Activated CD8-positive, alpha-beta T cell treated with anti-CD3 and anti-CD28 coated beads for 36 hours (primary cell): ENCODE results near the gene KLHL15. TPM values are rescaled to one million over a fixed set of nuclear protein-coding genes. Genes with fewer than 3 reads are reported as not detected.
A peak's percentile ranks its signal among the peaks of the same experiment; 100 is the strongest.

ENCODE experiments used
- ATAC-seq: fragments of 200-7000 bp; cut with Tn5 transposase; one replicate; pipeline ENCODE4 v1.10.0; 2021; ENCODE audit warnings: mild to moderate bottlenecking, moderate library complexity
- CTCF ChIA-PET: fragments of 350-600 bp; sonication (Branson Sonifier 250); formaldehyde crosslinking; loops from one replicate; lab custom pipeline; 2021; ENCODE audit warnings: antibody characterized with exemption; lab: Charles Lee
- POLR2A ChIA-PET: fragments of 350-600 bp; sonication (Branson Sonifier 250); formaldehyde crosslinking; loops from one replicate; lab custom pipeline; 2021; ENCODE audit warnings: antibody characterized with exemption; lab: Charles Lee
- DNase-seq: peaks from one replicate; pipeline ENCODE4 v3.0.0-alpha.2; 2020
- H3K27ac Mint-ChIP-seq: one replicate; pipeline ENCODE4 v1.8.0; 2021; ENCODE audit warnings: mild to moderate bottlenecking, mixed read lengths
- H3K27me3 Mint-ChIP-seq: one replicate; pipeline ENCODE4 v1.8.0; 2021; ENCODE audit warnings: mixed read lengths
- H3K36me3 Mint-ChIP-seq: one replicate; pipeline ENCODE4 v1.8.0; 2021; ENCODE audit warnings: low read depth, mixed read lengths
- H3K4me1 Mint-ChIP-seq: one replicate; pipeline ENCODE4 v1.8.0; 2021; ENCODE audit warnings: low read depth, mixed read lengths
- H3K4me3 Mint-ChIP-seq: one replicate; pipeline ENCODE4 v1.8.0; 2021; ENCODE audit warnings: mild to moderate bottlenecking, moderate library complexity, mixed read lengths
- H3K9me3 Mint-ChIP-seq: one replicate; pipeline ENCODE4 v1.8.0; 2021; ENCODE audit warnings: mixed read lengths
- intact Hi-C: fragments of 100-400 bp; cut with micrococcal nuclease; formaldehyde crosslinking; loops from one replicate; pipeline ENCODE4 v1.10.0; 2022
- total RNA-seq, 2 experiments: library from RNA; stranded (reverse); gene quantifications; one replicate each; pipeline ENCODE4 v1.2.3, GENCODE V29; 2021
- TF ChIP-seq, protein P1 (sequence below): fragments of 200-600 bp; IDR thresholded peaks from one replicate; pipeline ENCODE4 v1.8.0; 2022; ENCODE audit warnings: antibody characterized with exemption, mild to moderate bottlenecking

KLHL15 gene
- total RNA-seq, 2 experiments from 2014 or later = 13.1 to 14.0 TPM

DNA sequence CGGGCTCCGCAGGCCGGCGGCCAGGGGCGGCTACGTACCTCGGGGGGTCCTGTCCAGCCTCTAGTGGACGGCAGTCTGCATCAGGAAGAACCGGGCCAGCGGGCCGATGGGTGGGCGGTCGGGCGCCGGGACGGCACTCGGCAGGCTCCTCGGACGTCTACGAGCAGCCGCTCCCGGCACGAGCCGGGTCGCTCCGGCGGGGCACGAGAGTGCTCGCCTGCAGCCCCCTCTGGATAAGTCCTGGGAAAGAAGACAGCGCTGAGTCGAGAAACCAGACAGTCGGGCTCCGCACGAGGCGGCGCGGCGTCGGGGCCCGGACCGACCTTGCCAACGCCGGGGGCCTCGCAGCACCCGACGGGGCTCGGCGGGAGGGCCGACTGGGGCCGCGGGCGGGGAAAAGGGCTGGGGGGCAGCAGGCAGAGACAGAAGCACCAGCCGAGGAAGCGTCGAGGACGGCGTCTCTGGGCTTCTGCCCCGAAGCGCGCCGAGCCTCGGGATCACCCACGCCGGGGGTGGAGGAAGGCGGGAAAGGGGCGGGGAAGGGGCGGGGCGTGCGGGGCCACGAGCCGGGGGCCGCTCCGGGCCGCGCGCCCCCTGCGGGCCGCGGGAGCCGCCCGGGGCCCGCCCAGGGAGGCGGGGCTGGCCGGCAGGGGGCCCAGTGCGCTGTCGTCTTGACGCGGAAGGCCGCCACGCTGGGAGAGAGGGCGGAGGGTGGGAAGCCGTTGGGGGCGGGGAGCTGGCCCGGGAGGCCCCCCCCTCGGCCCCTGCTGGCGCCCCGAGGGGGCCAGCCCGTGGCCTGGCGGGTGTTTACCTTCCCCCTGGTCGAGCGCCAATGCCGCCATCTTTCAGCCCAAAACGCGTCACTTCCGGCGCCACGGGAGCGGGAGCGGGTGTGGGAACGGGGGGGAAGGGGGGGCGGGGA is 1.9 kb downstream of the KLHL15 start:
- no peaks in the 10 kb centered on the region for H3K9me3 Mint-ChIP-seq
- H3K27me3 Mint-ChIP-seq = no peaks in the 10 kb centered on the region
- H3K4me1 Mint-ChIP-seq = peaks cover 21% of the 10 kb centered on the region
- peak overlapping the region; percentile 82 for H3K4me3 Mint-ChIP-seq
- H3K36me3 Mint-ChIP-seq = peaks cover 14% of the 10 kb centered on the region
- ATAC-seq (peak; percentile 93), DNase-seq (peak; percentile 86)
- ChIA-PET CTCF (interaction anchor here (0.9 to 4.4 kb wide), 5 partner anchors 10 to 124 kb away, joined by 3 to 33 read pairs (median 5); partner anchors contain the start of gene EIF2S3), POLR2A (interaction anchor here (0.6 to 2.7 kb wide), 6 partner anchors 13 to 273 kb away, joined by 3 to 20 read pairs (median 4); partner anchors contain the start of gene EIF2S3)
- H3K27ac Mint-ChIP-seq = peak overlapping the region; percentile 80
- intact Hi-C loops = loop anchor here (5.0 to 10.0 kb wide), 2 partner anchors 73 to 120 kb away; partner anchors contain the start of genes APOO and CXorf58
- TF ChIP-seq, protein P1, sequence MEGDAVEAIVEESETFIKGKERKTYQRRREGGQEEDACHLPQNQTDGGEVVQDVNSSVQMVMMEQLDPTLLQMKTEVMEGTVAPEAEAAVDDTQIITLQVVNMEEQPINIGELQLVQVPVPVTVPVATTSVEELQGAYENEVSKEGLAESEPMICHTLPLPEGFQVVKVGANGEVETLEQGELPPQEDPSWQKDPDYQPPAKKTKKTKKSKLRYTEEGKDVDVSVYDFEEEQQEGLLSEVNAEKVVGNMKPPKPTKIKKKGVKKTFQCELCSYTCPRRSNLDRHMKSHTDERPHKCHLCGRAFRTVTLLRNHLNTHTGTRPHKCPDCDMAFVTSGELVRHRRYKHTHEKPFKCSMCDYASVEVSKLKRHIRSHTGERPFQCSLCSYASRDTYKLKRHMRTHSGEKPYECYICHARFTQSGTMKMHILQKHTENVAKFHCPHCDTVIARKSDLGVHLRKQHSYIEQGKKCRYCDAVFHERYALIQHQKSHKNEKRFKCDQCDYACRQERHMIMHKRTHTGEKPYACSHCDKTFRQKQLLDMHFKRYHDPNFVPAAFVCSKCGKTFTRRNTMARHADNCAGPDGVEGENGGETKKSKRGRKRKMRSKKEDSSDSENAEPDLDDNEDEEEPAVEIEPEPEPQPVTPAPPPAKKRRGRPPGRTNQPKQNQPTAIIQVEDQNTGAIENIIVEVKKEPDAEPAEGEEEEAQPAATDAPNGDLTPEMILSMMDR = no peak

DNA sequence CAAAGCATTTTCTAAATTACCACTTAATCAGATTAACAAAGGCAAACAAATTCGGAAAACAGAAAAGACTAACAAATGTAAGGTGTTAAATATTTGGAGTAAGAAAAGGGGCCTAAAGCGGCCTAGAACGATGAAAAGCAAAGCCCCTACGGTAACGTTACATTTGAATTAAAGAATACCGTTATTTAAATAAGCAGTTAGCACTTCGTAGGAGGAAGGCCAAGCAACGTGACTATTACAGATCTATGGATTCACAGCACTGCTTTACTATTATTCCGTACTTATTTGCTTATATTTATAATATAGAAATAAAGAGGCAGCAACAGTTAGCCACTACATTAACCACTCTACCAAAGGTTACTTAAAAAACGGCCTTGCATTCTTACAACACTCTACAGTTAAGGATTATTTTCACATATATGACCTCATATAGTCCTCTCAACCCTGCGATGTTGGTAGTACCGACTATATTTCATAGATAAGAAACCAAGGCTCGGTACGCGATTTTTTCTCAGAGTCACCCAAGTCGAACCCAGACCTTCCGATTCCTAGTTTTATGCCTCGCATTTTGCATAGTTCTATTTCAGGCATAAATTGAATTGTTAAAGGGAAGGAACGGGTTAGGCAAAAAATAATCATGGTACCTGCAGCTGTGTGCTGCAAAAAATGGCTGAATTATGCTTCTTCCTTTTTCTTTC is 2.9 kb downstream of the KLHL15 start:
- peak overlapping the region; percentile 80 for H3K27ac Mint-ChIP-seq
- H3K9me3 Mint-ChIP-seq = no peaks in the 10 kb centered on the region
- ChIA-PET POLR2A (interaction anchor here (0.6 to 2.7 kb wide), 6 partner anchors 10 to 272 kb away, joined by 3 to 9 read pairs (median 3); no protein-coding TSS in a partner anchor), CTCF (interaction anchor here (1.2 to 4.4 kb wide), 3 partner anchors 9 to 115 kb away, joined by 3 to 33 read pairs (median 4); partner anchors contain the start of gene EIF2S3)
- peak overlapping the region; percentile 82 for H3K4me3 Mint-ChIP-seq
- H3K27me3 Mint-ChIP-seq = no peaks in the 10 kb centered on the region
- H3K4me1 Mint-ChIP-seq = peaks cover 28% of the 10 kb centered on the region
- TF ChIP-seq, protein P1 = no peak
- DNase-seq (no peak), ATAC-seq (no peak)
- peaks cover 17% of the 10 kb centered on the region for H3K36me3 Mint-ChIP-seq
- intact Hi-C loops = loop anchor here (5.0 to 10.0 kb wide), 2 partner anchors 72 to 119 kb away; partner anchors contain the start of genes APOO and CXorf58

DNA sequence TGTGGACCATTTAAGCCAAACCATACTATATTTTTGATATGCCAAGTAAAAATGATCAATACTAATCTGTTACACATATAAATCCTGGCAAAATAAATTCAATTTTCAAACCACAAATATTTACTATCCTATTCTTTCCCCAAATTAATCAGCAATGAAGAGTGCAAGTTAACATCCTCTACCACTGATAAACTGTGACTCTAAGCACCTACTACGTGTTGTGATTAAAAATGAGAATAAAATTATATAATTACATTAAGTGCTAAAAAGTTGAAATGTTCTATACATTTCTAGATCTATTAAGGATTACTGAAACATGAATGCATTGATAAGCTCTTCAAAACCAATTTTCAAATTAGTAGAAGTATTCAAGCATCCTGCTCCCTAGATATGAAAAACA is 3.4 kb downstream of the KLHL15 start:
- TF ChIP-seq, protein P1 = no peak
- H3K4me1 Mint-ChIP-seq = peaks cover 28% of the 10 kb centered on the region

DNA sequence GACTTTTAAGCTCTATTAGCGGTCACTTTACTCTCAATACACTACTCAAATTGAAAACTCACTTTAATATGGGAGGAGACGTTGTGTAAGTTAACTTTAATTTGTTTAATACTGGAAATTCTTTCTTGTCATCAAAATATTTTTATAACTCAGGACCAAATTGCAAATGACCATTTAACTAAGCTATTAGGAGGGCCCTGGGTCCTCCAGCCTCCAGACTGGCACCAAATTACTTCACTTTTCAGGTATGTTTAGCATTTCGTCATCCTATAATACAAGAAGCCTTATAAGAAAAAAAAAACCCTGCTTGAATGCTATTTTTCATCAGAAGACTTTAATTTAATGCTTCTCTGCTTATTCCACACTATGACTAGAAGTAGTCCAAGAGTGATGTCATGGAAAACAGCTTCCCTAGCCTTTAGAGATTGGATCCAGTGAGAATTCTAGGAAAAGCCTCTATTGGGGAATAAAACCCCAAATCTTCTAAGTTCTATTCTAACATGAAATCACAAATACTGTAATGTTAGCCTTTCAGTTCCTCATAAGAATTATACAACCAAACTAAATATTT is 6.6 kb downstream of the KLHL15 start:
- Mint-ChIP-seq H3K4me3 (peak overlapping the region; percentile 49), H3K36me3 (peaks cover 21% of the 10 kb centered on the region), H3K4me1 (peaks cover 33% of the 10 kb centered on the region), H3K9me3 (no peaks in the 10 kb centered on the region), H3K27me3 (no peaks in the 10 kb centered on the region), H3K27ac (peak overlapping the region; percentile 55)
- ChIA-PET CTCF (interaction anchor here (0.8 to 1.7 kb wide), 2 partner anchors 8 to 33 kb away, joined by 3 to 5 read pairs; no protein-coding TSS in a partner anchor), POLR2A (interaction anchor here (0.8 to 1.8 kb wide), 3 partner anchors 12 to 112 kb away, joined by 4 to 6 read pairs (median 4); partner anchors contain the start of genes APOO, CXorf58 and EIF2S3)
- DNase-seq (no peak), ATAC-seq (no peak)
- intact Hi-C loops = loop anchor here (5.0 to 10.0 kb wide), 2 partner anchors 68 to 116 kb away; partner anchors contain the start of genes APOO and CXorf58
- TF ChIP-seq, protein P1 = no peak

More for the DNA sequence above, 3.4 kb downstream of the KLHL15 start:
- ChIA-PET POLR2A (interaction anchor here (1.3 to 1.5 kb wide), 2 partner anchors 9 to 70 kb away, joined by 3 to 5 read pairs; no protein-coding TSS in a partner anchor), CTCF (interaction anchor here (1.4 kb wide), 1 partner anchor 115 kb away, joined by 3 read pairs; no protein-coding TSS in a partner anchor)
- Mint-ChIP-seq H3K27me3 (no peaks in the 10 kb centered on the region), H3K27ac (peak overlapping the region; percentile 80), H3K36me3 (peaks cover 17% of the 10 kb centered on the region), H3K9me3 (no peaks in the 10 kb centered on the region), H3K4me3 (peak overlapping the region; percentile 82)
- ATAC-seq (no peak), DNase-seq (no peak)
- intact Hi-C loops = loop anchor here (5.0 to 10.0 kb wide), 2 partner anchors 71 to 119 kb away; partner anchors contain the start of genes APOO and CXorf58
